Stimulated activated naive CD4-positive, alpha-beta T cell treated with Interleukin-2 at 50 U/mL for 16 hours (primary cell): ENCODE data around the gene CCDC33.

Source experiments
- DNase-seq: peaks from one replicate; lab custom pipeline; 2025; lab: John Stamatoyannopoulos, UW

CCDC33 gene

DNA sequence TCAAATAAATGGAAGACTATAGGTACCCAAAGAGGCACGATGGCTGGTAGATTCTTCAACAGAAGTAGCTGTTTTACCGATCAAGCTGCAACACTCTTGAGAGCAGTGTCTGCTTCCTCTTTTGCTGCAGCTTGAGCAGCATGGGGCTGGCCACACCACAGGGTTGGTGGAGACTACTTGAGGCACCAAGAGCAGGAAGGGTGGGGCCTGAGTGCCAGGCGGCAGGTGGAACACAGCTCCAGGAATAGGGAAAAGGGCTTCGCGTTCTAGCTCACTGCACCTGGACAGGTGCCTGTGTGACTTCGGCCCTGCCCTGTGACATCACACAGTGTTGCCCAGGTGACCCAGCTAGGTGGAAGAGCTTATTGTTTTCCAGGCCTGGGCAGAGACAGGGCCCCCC lies at the start of gene CCDC33:
CCDC33 (plus strand) TSS at position 365 of the 400 bp plus-strand sequence. CDS start 394 bp downstream, outside the sequence.
- DNase-seq = no peak

DNA sequence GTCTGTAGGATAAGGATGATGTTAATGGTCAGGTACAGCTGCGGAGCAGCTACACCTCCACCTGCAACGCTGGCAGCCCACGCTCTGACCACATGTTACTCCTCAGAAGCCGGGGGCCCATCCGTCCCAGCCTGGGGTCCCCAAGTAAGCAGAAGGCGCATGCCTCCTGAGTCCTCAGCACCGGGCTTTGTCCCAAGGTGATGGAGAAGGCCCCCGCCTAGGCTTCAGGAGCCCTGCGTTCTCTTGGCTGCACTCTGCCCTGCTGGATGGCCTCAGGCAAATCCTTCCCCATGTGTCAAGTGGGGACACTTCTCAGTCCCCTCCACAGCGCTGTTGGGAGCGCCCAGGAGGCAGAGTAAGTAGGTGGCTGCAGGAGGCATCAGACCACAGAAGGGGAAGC lies 47.9 kb upstream of the CCDC33 start:
- no peak for DNase-seq

GRCh38 chr15:74191798-74192197 lies 44.3 kb upstream of the CCDC33 start:
- no peak for DNase-seq

- DNase-seq = no peak
These were observed 43.4 kb upstream of the CCDC33 start for GRCh38 chr15:74192751-74193150.

DNA sequence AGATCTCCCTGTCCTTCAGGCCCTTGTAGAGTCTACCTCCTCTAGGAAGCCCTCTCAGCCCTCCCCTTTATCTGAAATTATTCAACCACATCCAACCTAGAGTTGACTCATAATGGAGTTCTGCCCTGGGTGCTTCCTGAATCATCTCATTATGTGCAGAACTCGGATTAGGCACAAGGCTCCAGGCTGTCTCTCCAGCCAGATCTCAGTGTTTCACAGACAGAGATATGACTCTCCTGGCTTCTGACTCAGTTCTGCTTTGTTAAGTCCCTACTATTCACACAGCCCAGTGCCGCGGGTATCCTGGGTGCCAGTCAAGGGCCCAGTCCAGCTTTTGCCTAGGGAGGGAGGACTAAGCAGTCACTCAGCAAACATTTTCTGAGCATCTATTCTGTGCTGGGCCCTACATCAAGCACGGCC lies 42.8 kb upstream of the CCDC33 start:
- no peak for DNase-seq

- no peak for DNase-seq
These were observed 42.2 kb upstream of the CCDC33 start for GRCh38 chr15:74193905-74194304.

GRCh38 chr15:74194572-74195559 lies 41.3 kb upstream of the CCDC33 start:
- no peak for DNase-seq

DNA sequence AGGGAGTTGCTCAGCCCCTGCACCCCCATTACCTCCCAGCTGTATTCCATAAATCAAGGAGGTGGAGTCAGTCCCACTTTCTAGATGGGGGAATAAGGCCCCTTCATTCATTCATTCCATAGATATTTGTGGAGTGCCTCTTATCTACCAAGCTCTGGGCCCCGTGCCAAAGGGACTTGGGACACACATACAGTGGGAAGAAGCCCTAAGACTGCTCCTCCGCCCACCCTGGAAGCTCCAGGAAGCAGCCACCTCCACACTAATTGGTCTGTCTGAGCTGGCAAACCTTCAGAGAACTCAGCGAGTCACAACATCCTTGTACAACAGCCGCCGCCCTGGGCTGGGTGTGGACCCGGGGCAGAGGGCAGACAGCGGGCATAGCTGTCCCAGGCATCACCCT lies 40.0 kb upstream of the CCDC33 start:
- no peak for DNase-seq

- no peak for DNase-seq
These were observed 38.8 kb upstream of the CCDC33 start for GRCh38 chr15:74197176-74197965.

DNA sequence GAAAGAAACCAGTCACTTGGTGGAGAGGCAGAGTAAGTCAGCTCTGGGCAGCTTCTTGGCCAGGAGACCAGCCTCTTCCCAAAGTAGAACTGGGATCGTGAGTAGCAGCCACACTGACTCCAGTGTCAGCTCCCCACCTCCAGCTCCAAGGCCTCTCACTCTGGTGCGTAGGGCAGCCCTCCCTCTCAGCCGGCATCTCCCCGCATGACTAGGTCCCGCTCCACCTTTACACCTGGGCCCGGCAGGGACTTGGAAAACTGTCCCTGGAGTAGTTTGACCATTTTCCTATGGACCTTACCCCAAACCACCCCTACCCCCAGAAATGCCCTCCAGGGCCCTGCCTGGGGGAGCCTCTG lies 36.9 kb upstream of the CCDC33 start:
- DNase-seq = no peak

DNA sequence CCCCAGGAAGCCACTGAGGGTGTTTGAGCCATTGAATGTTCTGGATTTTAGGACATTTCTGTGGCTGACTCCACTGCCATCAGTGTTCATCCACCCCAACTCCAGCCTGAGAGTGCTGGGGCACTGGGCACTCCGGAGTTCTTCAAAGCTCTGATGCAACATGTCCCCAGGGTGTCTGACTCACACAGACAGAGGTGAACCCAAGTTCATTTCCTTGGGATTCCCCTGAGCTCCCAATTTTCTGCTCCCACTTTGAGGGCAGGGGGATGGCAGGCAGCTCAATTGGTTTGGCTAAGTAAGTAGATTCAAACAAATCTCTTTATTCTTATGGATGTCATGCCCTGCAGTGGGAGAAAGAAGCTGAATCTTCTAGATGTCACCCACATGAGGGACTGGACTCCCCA lies 35.7 kb upstream of the CCDC33 start:
- no peak for DNase-seq

- no peak for DNase-seq
These were observed 35.2 kb upstream of the CCDC33 start for GRCh38 chr15:74200871-74201419.

DNA sequence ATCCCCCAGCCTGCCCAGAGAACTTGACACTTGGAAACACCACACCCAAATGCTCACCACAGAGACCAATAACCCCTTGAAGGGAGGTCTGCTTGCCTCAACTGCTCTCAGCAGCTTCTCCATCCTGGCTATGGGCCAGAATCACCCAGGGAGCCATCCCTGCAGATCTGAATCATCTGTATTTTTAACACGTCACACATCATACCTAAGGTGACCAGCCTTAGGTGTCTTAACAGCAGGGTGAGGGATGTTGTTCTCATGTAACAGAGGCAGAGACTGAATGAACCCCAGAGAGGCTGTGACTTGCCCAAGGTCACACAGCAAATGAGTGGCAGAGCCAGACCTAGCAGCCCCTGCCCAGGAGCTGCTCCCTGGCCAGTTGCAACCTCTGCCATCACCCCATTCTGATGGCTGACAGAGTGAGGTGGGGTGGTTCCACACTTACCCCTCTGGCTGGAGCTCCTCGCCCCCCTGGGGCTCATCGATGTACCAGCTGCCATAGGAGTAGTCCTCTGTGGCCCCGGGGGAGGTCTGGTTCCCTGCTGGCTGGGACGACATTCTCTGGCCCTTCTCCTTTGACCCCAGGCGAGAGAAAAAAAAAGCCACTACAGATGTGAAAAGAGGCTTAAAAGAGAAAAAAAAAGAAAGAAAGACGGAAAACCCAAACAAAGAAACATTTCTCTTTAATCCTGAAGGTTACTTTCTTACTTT lies 34.3 kb upstream of the CCDC33 start:
- DNase-seq = no peak

GRCh38 chr15:74202452-74203401 lies 33.4 kb upstream of the CCDC33 start, which contains the start of gene STRA6:
Gene STRA6 (minus strand): TSS chr15:74202787. CDS start chr15:74202267, 520 bp downstream.
- no peak for DNase-seq

DNA sequence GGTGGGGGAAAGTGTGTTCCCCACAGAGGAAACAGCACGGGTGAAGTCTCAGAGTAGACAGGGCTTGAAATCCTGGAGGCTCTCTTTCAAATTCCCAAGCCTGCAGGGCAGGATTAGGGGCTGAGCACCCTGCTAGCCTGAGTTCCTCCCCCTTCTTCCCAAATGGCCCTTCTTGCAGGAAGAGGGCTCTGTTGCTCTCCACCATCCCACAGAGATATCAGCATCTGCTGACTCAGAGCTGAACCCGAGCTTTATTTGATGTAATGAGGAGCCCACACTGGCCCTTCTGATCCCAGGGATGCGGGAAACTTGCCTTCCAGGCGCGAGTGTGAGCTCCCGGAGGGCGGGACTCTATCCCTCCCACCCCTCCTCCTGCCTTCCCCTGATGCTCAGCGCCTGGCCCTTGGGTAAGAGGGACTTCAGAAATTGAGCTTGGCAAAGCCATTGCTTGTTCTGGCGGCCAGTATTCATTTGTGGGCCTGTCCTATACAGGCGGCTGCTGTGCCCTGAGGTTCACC lies 32.2 kb upstream of the CCDC33 start:
- no peak for DNase-seq

- DNase-seq = no peak
These were observed 30.6 kb upstream of the CCDC33 start for GRCh38 chr15:74205582-74205947.

DNA sequence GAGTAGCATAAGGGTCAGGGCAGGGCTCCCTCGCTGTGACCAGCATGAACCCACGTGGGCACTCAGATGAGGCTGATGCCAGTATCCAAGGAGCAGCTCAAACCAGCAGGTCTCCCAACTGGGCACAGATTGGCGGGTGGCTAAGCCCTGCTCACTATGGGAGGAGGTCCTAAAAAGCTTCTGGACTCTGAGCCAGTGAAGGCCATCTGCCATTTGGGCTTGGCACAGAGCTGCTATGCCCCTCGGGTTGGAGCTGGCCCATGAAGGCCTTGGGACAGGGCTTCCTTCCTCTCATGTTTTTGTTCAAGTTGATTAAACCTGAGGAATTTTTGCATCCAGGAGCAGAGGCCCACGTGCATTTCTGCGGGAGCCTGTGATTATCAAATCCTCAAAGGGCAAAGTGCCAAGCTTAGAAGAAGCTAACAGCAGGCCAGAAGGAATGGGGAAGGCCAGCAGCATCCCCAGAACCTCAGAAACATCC lies 29.3 kb upstream of the CCDC33 start:
- no peak for DNase-seq

DNA sequence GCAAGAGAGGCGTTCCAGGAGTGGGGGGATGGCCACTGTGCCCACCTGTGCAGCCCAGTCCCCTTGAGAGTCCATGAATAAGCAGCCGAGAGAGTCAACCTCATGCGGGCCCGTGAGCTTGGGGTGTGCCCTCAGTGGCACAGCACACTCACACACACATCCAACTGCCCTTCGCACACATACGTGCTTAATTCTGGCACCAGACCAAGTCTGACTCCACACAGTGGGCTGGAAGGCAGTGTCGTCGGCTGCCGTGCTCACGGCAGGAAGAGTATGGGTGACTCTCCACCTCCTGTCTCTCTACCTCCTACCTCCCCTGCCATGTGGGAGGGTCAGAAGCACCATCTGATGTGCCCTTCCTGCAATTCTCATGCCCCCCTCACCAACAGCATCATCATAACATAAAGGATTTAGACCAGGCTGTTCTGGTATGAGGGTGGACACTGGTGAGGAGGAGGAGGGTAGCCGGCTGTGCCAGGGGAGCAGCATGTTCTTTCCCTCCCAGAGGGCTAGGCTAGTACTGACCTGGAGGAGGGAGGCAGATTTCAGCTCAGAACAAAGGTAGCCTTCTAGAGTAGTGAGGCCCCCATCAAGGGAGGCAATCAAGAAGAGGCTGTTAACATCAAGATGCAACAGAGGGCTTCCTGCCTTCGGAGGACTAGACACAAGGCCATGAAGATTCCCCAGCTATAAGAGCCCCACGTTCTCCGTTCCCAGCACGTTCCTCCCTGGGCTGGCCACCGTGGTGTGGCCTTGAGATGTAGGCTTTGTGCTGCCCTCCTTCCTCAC lies 28.3 kb upstream of the CCDC33 start:
- no peak for DNase-seq

DNA sequence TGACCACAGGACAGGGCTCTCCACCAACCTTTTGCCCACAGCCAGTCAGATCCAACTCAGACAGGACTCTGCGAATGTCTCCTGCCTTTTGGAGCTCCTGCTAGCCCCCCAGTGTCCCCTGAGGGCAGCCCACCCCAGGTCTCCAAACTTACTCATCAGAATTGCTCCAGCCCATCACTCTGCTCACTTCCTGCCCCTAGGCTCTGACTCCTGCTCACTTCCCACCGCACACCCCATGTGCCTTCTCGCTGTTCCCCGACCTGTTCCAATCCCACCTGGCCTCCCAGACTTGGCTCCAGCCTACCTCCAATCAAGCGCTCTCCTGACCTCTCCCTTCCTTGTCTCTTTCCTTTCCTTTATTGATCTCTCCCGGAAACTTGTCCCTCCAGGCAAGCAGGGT lies 27.6 kb upstream of the CCDC33 start:
- DNase-seq = no peak
